HepG2 (cell line): ENCODE measurements around the gene TRIM2. TPM values are rescaled to one million over a fixed set of nuclear protein-coding genes. Genes with fewer than 3 reads are reported as not detected.
A peak's percentile ranks its signal among the peaks of the same experiment; 100 is the strongest.

Experiments
- ATAD3A ChIP-seq: sonication (generic); formaldehyde crosslinking; IDR thresholded peaks from 2 replicates; pipeline ENCODE4 v1.4.0; 2020; ENCODE audit warnings: missing genetic modification reagents
- FOXO1 ChIP-seq: sonication (generic); formaldehyde crosslinking; IDR thresholded peaks from 2 replicates; pipeline ENCODE4 v1.4.0; 2020; ENCODE audit warnings: missing genetic modification reagents
- GZF1 ChIP-seq: sonication (generic); formaldehyde crosslinking; IDR thresholded peaks from 2 replicates; pipeline ENCODE4 v1.5.1; 2020; ENCODE audit warnings: mild to moderate bottlenecking, missing genetic modification reagents
- KDM4B ChIP-seq: sonication (generic); formaldehyde crosslinking; IDR thresholded peaks from 2 replicates; pipeline ENCODE4 v1.4.0; 2020; ENCODE audit warnings: missing genetic modification reagents
- LBX2 ChIP-seq: sonication (generic); formaldehyde crosslinking; IDR thresholded peaks from 2 replicates; pipeline ENCODE4 v1.5.0; 2020; ENCODE audit warnings: missing genetic modification reagents, mild to moderate bottlenecking, borderline replicate concordance
- PAXIP1 ChIP-seq: sonication (generic); formaldehyde crosslinking; conservative IDR thresholded peaks from 2 replicates; pipeline ENCODE4 v1.4.0; 2020; ENCODE audit warnings: mild to moderate bottlenecking, missing genetic modification reagents, moderate library complexity
- TAF1 ChIP-seq: sonication (generic); formaldehyde crosslinking; IDR thresholded peaks from 2 replicates; pipeline ENCODE4 v1.4.0; 2020; ENCODE audit warnings: missing genetic modification reagents
- TP53 ChIP-seq: sonication (generic); formaldehyde crosslinking; conservative IDR thresholded peaks from 2 replicates; pipeline ENCODE4 v1.4.0; 2020; ENCODE audit warnings: missing genetic modification reagents
- ZBTB3 ChIP-seq: sonication (generic); formaldehyde crosslinking; IDR thresholded peaks from 2 replicates; pipeline ENCODE4 v1.4.0; 2020; ENCODE audit warnings: low read depth, mild to moderate bottlenecking, moderate library complexity, missing genetic modification reagents, borderline replicate concordance
- ZBTB8A ChIP-seq: sonication (generic); formaldehyde crosslinking; IDR thresholded peaks from 2 replicates; pipeline ENCODE4 v1.4.0; 2020; ENCODE audit warnings: mild to moderate bottlenecking, low read depth, missing genetic modification reagents, borderline replicate concordance
- ZNF292 ChIP-seq: sonication (generic); formaldehyde crosslinking; IDR thresholded peaks from 2 replicates; pipeline ENCODE4 v1.8.1; 2022; ENCODE audit warnings: mild to moderate bottlenecking, low read depth, missing genetic modification reagents, borderline replicate concordance
- ZNF317 ChIP-seq: sonication (generic); formaldehyde crosslinking; IDR thresholded peaks from 2 replicates; pipeline ENCODE4 v1.5.0; 2020; ENCODE audit warnings: mild to moderate bottlenecking, missing genetic modification reagents
- ZNF441 ChIP-seq: sonication (generic); formaldehyde crosslinking; IDR thresholded peaks from 2 replicates; pipeline ENCODE4 v1.7.0; 2021; ENCODE audit warnings: missing genetic modification reagents, borderline replicate concordance
- ZNF546 ChIP-seq: sonication (generic); formaldehyde crosslinking; conservative IDR thresholded peaks from 2 replicates; pipeline ENCODE4 v1.8.1; 2023; ENCODE audit warnings: mild to moderate bottlenecking, missing genetic modification reagents
- ZNF883 ChIP-seq: sonication (generic); formaldehyde crosslinking; IDR thresholded peaks from 2 replicates; pipeline ENCODE4 v1.5.1; 2020; ENCODE audit warnings: mild to moderate bottlenecking, missing genetic modification reagents; ENCODE audit errors: not compliant biosample characterization
- polyA plus RNA-seq, 8 experiments: library from polyadenylated mRNA; depleted of rRNA in 3 of 8; stranded (reverse) in 7 of 8; unstranded in 1 of 8; fragments of >200 nt; fragmentation: Illumina TruSeq in 4 of 8; extraction: Trizol in 4 of 8; gene quantifications; 2 replicates each; pipeline versions ENCODE4 v1.2.1 to v1.2.3, GENCODE V29; 2011 to 2016; ENCODE audit warnings: low read depth in 4 of 8, missing spikeins in 1 of 8, mixed read lengths in 1 of 8; ENCODE audit not compliant: insufficient read depth in 1 of 8
- total RNA-seq, 5 experiments: library from RNA; depleted of rRNA; stranded (reverse); fragments of >200 nt; fragmentation: Illumina TruSeq; extraction: Trizol; gene quantifications; 2 replicates each; pipeline ENCODE4 v1.2.3, GENCODE V29; 2016; ENCODE audit warnings: low read depth in 1 of 5
- TF ChIP-seq, protein P1 (sequence below): sonication (generic); formaldehyde crosslinking; IDR thresholded peaks from 2 replicates; pipeline ENCODE4 v1.8.1; 2023; ENCODE audit warnings: missing genetic modification reagents, mild to moderate bottlenecking, borderline replicate concordance

TRIM2 gene
- total and polyA plus RNA-seq, 2 of the 13 experiments (the other 11 are each of a cell fraction or from before 2014, with no cell fraction given), result 2.1 to 4.2 TPM

DNA sequence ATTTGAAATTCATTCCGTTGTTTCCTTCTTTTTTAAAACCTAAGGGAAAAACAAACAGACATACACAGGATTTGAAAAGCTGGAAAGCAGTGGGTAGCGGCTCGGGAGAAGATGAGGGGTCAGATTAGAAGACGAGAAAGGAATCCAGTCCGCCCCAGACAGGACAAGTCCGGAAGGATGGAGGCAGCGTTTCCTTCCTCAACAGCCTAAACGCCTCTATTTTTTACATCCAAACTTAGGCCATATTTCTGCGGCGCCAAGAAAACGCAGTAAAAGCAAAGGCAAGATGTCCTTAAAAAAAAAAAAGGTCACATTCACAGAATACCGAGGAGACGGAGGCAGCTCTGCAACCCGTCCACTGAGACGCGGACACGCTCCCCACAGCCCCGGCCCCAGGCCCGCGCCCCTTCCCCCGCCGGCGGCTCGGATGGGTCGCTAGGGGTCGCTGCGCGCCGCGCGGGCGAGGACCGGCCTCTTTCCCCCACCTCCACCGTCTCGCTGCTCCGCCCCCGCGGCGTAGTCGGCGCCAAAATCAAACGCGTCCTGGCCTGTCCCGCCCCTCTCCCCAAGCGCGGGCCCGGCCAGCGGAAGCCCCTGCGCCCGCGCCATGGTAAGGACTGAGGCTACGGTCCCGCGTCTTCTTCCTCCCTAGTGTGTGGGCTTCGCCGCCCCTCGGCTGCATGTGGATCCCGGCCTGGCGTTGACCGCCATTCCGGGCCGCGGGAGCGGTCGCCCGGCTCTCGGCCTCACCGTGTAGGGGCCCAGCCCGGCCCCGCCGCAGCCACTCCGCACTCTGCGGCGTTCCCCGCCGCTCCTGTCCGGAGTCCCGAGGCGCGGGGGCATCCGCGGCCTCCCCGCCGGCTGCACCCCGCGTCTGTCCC lies 140.1 kb downstream of the TRIM2 start, which contains the start of gene MND1 (continued):
- TF ChIP-seq, protein P1, sequence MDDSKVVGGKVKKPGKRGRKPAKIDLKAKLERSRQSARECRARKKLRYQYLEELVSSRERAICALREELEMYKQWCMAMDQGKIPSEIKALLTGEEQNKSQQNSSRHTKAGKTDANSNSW (CRISPR knock-in tag), result peak; percentile 86; the same call in 1 of the 2 replicates
- peak; percentile 78; the same call in 1 of the 2 replicates for TF ChIP-seq ZBTB3 (CRISPR knock-in tag)
- TF ChIP-seq ZBTB8A (CRISPR knock-in tag), result no peak
- TF ChIP-seq ATAD3A, result no peak
- TF ChIP-seq PAXIP1 (CRISPR knock-in tag), result peak; percentile 10; the same call in 1 of the 2 replicates
- no peak for TF ChIP-seq ZNF292 (CRISPR knock-in tag)
- TF ChIP-seq LBX2, result 0 out of 2 replicates have a peak, but pooled peaks have one; percentile 26
- TF ChIP-seq TP53 (CRISPR knock-in tag), result no peak
- peak; percentile 80; the same call in 1 of the 2 replicates for TF ChIP-seq ZNF546
- peak; percentile 26; the same call in 1 of the 2 replicates for TF ChIP-seq FOXO1 (CRISPR knock-in tag)
- no peak for TF ChIP-seq ZNF441 (CRISPR knock-in tag)
- TF ChIP-seq GZF1, result no peak
- TF ChIP-seq ZNF883 (CRISPR knock-in tag), result peak; percentile 93
- TF ChIP-seq ZNF317 (CRISPR knock-in tag), result no peak
- TF ChIP-seq TAF1 (CRISPR knock-in tag), result peak; percentile 53; the same call in 1 of the 2 replicates
- TF ChIP-seq KDM4B, result no peak
